GF-D8 (cell line): ENCODE measurements around the gene CSRNP2.
"Not testable (repeated sequence)": the region's sequence is repeated elsewhere in the genome, so short reads cannot be mapped to it uniquely, and the experiment has no call there.

ENCODE experiments used
- DNase-seq: peaks from one replicate; lab custom pipeline; 2025; lab: John Stamatoyannopoulos, UW

CSRNP2 gene

DNA sequence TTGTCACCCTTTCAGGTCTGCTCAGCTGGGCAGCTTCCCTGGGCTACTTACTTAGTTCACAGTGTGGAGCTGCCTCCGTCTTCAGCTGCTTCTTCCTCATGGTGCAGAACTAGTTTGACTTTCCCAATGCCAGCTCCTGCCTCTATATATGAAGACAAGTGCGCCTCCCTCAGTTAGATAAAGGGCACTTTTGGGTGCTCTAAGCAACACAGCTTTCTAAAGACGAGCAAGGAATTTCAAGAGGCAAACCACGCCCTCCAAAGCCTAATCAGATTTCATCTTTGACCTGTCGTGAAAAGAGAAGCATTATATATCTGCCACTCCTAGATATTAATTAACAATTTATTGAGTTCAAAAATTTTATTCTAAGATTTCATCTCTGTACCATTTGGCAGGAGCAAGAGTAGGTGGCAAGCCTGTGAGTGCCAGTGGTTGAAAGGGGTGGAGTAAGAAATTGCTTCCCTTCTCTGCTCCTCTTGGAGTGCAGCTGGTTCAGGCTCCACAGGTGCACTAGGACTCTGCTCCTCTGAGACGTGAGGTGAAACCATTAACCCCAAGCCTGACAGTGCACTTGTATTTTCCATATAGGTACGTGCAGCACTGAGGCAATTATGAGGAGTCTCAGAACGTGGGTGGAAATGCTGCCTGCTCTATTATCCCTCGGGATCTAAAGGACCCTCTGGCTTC is 55.1 kb downstream of the CSRNP2 start:
- DNase-seq, result peak; percentile 83

DNA sequence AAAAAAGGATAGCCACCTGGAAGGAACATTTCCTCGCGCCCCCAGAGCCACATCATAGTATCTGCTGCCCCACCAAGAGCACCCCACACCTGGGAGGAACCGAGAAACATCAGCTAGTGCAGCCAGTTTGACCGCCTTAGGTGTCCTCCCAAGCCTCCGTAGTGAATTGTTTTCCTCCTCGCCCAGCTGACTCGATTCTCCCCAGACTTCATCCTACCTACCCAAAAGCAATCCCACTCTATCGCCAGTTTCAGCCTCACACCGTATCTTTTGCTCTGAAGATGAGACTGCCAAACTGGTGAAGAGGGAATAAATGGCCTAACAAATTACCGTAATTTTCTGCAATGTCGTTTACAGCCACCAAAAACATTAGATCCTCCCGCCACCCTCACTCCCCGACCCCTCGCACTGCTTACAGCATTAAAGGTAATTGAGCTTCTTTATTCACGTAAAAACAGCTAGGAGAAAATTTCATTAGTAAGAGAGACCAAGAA is 56.0 kb downstream of the CSRNP2 start:
- no peak for DNase-seq

DNA sequence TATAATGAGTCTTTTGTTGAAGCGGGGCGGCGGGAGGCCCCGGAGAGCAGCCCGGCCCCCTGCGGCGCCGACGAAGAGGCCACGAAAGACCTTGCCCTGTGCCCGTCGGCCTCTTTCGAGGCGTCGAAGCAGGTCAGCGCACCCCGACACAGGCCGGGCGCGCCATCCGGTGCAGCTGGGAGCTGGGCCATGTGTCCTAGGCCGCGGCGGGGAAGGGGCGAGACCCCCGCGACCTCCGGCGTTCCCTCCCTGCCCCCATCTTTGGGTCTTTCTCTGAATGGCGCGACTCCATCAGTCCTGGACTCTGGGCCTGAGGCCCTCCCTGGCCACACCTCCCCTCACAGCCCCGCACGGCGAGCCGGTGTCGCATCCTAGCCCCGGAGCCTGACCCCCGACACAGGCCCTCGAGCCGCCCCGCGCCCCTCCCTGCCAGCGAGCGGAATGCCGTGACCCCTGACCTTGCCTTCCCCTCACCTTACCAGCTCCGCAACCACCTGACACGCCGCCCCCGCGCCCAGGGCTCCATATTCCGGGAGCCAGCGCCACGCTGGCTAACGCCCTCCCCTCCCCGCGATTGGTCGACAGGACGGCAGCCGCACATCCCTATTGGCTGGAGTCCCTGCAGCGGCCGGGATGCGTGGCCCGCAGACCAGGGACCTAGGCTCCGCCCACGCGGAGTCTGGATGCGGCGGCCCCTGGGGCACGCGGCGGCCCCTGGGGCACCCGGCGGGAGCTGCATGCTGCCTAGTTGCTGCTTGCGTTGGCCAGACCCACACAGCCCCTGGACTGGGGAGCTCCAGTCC is 57.4 kb downstream of the CSRNP2 start, which contains the start of gene SLC11A2:
Gene SLC11A2 (minus strand): TSS at position 549 of the 803 bp plus-strand sequence. CDS start 15,656 bp downstream, outside the sequence.
- peak; percentile 86 for DNase-seq

DNA sequence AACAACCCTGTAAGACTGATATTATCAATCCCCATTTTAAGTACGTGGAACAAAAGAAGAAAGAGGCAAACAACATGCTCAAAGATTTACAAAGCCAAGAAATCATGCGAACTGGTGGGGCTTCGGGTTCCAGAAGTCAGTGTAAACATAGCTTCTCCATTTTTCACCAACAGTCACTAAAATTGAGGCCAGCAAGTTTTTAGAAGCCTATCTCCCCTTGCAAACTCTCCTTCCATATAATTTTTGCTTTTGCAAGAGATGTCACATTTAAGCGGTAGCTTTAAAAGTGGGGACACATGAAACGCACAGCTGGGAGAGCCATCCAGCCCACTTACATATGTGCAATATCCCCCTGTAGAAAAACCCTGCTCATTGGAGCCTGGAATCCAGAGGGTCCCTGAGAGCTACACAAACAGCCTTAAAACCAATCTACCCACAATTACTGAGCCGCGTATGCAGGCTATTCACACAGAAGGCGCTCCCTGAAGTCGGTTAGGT is 58.0 kb downstream of the CSRNP2 start:
- peak; percentile 16 for DNase-seq

DNA sequence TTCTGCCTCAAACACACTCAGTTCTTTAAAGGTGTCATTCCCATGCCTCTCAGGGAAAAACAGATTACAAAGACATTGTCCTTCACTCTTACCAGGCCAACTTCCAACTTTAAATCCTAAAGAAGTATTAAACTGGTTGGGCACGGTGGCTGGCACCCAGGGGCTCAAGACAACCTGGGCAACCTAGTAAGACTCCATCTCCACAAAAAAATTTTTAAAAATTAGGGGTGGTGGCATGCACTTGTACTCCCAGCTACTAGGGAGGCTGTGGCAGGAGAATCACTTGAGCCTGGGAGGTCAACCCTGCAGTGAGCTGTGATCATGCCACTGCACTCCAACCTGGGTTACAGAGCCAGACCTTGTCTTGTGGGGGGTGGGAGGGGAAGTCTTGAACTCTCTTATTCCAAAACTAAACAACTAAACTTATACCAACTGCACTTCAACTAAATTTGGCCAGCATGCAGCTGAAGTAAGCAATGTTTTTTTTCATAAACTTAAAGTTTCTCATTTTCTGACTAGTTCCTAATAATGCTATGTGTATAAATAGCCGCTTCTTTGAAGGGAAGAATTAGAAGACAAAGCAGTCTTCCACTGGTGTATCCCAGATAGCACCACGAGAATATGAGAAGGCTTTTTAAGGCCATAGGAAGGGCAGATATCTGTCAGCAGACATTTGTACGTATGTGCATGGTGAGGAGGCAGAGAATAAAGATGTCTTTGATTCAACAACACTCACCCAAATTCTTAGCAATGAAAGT is 59.6 kb downstream of the CSRNP2 start:
- DNase-seq, result no peak

DNA sequence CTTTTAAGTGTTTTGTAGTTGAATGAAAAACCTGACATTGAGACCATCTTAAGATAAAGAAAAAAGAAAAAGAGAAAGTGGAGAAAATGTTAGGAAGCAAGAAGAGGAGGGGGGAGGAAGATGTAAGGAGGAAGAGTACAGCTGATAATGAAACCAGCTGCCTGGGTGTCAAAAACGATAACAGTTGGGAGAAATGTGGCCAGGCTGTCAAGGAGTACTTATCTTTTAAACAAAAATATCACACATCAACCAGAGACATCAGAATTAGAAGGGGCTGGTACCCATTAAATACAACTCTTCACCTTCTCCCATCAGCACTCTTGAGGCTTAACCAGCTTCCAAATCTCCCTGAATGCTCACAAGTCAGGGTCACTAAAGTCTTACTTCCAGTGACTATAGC is 61.7 kb downstream of the CSRNP2 start:
- DNase-seq, result no peak

DNA sequence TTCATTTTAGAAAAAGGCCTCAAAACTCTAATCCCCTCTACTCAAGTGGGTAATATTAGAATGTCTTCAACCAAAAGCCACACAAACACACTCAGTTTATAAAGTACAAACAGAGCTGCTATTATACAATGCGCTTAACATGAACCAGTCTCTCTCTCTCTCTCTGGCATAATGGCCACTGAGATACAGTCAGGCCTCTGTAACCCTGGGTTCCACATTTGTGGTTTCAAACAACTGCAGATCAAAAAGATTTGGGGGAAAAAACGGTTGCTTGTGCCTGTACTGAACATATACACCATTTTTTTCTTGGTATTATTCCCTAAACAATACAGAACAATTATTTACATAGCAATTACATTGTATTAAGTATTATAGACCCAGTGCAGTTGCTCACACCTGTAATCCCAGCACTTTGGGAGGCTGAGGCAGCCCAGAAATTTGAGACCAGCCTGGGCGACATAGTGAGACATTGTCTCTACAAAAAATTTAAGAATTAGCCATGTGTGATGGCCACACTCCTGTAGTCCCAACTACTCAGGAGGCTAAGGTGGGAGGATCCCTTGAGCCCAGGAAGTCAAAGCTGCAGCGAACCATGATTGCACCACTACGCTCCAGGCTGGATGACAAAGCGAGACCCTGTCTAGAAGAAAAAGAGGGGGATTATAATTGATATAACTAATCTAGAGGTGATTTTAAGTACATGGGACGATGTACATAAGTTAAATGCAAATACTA is 62.8 kb downstream of the CSRNP2 start:
- peak; percentile 58 for DNase-seq

DNA sequence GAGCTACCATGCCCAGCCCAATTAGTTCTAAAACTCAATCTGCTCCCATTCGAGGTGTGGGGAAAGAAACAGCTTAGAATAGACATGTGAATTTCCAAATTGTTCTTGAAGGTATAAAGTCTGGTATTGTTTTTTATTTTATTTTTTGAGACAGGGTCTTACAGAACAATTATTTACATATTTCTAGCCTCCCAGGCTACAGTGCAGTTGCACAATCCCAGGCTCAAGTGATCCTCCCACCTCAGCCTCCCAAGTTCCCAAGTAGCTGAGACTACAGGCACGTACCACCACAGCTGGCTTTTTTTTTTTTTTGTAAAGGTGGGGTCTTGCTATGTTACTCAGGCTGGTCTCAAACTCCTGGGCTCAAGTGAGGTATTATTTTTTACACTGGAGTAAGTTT is 63.5 kb downstream of the CSRNP2 start:
- no peak for DNase-seq

DNA sequence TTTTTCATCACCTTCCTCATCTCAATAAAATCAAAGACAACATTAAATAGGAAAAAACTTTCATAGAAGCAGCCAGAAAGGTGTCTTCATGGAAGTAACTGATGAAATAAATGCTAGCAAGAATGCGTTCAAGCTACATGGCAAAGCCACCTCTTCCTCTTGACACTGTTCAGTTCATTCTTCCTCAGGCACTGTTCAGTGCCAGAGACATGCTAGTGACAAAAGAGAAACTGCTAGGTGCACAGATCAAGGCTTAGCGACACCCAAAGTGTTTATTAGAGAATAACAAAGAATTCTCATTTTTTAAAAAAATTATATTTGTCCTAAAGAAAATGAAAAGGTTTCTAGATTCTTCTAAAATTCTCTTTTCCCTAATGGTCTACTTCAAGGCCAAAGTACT is 64.4 kb downstream of the CSRNP2 start:
- no peak for DNase-seq

DNA sequence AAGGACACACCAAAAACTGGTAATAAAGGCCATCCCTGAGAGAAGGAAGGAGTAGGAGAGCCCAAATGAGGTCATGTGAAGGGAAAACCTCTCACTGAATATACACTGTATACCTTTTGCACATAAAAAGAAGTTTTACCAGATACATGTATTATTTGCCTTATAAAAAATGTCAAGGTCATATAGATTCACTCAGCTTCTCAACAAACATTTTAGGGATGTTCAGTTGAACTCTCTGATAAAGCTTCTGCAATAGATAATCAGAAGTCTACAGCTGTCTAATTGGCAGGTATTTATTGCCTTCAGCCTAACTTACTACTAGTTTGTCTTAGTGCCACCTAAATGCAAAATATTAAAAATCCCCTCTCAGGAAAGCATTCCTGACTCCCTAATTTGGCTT is 65.9 kb downstream of the CSRNP2 start:
- DNase-seq, result no peak

DNA sequence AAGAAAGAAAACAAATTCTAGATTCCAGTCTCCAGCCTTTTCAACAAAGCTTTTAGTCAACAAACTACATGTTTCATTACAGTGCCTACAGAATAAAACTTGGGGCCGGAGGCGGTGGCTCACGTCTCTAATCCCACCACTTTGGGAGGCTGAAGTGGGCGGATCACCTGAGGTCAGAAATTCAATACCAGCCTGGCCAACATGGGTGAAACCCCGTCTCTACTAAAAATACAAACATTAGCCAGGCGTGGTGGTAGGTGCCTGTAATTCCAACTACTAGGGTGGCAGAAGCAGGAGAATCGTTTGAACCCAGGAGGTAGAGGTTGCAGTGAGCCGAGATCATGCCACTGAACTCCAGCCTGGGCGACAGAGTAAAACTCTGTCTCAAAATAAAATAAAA is 68.9 kb downstream of the CSRNP2 start:
- DNase-seq, result not testable (repeated sequence)

DNA sequence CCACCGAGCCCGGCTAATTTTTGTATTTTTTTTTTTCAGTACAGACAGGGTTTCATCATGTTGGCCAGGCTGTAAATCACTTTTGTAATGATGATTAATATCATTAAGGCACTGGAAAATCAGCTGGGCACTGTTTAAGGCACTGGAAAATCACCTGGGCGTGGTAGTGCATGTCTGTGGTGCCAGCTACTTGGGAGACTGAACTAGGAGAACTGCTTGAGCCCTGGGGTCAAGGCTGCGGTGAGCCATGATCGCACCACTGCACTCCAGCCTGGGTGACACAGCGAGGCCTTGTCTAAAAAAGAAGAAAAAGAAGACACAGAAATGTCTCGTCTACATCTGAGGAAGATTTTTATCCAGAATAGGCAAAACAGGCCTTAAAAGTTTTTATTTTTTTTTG is 70.0 kb downstream of the CSRNP2 start:
- DNase-seq, result no peak

DNA sequence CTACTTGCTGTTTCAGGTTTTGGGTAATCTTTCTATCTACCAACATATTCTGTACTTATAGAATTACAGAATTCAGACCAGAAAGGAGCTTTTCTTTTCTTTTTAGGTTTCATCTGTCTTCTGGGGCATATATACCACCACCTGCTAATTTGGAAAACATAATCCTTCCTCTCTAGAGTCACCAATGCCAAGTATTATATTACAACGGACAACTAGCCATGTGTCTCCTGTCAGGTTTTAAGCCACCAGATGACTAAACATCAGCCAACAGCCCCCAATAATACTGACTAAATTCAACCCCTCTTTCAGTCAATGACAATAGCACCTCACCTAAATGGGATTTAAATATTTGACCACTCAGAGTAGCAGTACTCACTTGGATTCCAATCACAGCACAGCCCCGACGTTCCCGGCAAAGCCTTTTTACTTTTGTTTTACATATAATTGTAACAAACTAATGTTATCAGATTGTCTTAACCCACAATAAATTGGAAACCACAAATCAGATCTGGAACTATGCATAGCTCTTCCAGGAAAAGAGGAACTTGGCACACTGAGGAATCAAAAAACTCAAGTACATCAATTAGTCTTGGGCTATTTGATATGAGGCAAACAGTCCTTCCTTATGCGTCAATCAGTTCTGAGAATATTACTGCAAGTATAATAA is 70.7 kb downstream of the CSRNP2 start:
- DNase-seq, result no peak

DNA sequence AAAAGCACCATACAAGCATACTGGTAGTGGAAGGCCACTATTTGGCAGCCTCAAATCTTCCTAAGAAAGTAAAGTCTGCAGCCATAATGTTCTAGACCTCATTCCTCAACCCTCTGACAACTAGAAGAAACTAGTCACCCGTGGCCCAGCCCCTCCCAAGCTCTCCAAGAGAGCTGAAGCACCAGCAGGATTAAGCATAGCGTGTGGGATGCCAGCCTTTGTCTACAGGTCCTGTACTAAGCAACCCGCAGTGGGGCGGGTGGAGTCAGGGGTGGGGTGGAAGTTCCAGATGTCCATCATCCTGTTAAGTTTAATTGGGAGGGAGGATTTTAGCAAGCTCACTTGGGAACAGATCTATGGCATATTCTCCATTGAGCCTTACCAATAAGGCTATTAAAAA is 71.4 kb downstream of the CSRNP2 start:
- no peak for DNase-seq
